ENCODE measurements around the gene RAB11FIP5.
"Not testable (repeated sequence)": the region's sequence is repeated elsewhere in the genome, so short reads cannot be mapped to it uniquely, and the experiment has no call there.

The RAB11FIP5 gene

DNA sequence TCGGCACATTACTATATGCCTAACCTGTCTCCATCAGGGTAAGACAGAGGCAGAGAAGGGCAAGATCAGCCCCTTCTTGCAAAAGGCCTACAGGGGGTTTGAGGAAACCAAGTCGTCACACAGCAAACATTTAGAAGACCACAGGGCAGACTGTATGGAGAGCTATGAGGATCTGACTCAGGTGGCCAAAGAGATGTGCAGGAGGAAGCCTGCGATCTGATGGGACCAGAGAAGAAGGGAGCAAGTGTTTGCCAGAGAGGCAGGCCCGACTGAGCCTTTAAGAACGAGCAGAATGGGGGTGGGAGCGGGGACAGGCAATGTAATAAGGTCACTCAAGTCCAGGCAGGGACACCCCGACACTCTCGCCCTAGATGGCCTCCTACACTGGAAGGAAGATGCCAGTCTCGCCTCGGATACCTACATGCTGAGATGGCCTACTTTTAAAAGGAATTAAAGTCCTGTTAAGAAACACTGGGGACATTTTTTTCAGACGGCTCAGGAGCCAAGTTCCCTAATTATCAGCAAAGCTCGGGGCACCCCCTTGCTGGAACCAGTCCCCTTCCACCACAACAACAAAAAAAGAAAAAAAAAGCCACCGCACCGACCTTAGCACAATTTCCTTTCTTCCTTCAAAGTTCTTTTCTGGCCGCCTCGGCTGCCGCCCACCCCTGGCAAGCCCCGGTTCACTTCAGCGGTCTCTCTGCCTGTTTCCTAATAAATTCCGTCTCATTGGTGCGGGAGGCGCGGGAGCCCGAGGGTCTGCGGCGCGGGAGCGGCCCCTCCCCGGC, 42.7 kb downstream of the RAB11FIP5 start:
- in situ Hi-C loops (cut with MboI; ENCODE audit: low sequenced_read_pairs) = no loop called here

DNA sequence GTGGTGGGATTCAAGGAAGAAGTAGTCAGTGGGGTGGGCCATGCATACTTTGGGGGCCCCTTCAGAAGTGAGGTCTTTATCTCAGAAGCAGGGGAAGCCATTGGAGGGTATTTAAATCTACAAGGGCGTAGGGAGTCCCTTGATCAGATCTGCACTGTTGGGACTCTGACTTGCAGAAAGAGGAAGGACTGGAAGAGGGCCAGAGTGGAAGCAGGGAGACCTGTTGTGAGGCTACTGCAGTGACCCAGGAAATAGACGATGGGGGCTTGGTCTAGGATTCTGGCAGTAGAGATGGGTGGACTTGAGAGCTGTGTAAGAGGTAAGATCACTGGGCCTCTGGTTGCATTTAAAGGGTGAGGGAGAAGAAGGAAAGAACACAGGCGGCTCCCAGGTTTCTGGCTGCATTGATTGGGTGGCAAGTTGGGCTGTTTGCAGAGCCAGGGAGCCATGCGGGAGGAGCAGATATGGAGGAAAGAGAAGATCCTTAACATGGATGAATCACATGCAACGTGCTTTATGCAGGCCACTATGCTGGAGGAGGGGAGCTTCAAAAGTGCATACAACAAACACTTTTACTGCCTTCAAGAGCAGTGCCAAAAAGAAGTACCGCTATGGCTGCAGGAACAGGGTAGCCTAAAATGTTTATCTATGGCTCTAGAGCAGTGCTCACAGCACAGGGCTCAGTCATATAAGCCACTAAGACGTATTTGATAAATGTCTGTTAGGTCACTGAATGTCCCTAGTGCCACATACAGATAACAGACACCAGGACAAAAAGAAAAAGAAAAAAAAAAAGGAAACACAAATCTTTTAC, 43.5 kb downstream of the RAB11FIP5 start:
- in situ Hi-C loops (cut with MboI; ENCODE audit: low sequenced_read_pairs) = no loop called here

DNA sequence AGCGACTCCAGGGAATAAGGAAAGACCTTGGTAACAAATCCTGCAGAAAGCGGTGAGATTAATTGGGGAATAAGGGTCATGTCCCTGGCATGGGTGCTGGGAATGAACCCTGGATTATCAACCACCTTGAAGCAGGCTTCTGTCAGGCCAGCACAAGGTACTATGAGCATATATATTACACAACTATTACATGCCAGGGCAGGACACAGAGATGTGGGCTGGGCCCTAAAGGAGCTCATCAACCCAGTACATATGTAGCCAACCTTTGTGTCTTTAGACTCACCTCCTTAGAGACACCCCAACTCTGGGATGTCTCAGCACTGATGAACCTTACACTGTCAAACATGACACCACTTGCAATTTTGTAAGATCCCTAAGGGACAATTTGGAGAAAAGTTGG, 44.6 kb downstream of the RAB11FIP5 start:
- in situ Hi-C loops (cut with MboI; ENCODE audit: low sequenced_read_pairs) = no loop called here

DNA sequence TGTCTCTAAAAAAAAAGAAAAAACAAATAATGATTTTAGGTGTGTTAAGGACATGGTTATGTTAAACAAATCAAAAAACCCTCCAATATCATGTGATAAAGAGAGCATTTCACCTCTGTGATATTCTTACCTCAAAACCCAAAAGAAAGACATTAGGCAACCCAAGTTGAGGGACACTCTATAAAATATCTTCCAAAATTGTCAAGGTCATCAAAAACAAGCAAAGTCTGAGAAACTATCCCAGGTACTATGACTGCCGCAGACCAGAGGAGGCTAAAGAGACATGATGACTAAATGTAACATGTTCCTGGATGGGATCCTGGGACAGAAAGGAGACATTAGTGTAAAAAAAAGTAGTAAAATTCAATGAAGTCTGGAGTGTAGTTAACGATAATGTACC, 45.7 kb downstream of the RAB11FIP5 start:
- in situ Hi-C loops (cut with MboI; ENCODE audit: low sequenced_read_pairs) = no loop called here

DNA sequence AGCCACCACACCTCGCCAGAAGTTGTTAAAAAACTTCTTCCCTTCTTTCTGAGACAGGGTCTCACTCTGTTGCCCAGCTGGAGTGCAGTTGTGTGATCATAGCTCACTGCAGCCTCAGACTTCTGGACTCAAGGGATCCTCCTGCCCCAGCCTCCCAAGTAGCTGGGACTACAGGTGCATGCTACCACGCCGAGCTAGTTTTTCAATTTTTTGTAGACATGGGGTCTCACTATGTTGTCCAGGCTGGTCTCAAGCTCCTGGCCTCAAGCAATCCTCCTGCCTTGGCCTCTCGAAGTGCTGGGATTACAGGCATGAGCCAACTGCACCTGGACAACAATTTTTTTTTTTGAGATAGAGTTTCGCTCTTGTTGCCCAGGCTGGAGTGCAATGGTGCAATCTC, 47.7 kb downstream of the RAB11FIP5 start:
- in situ Hi-C loops (cut with MboI; ENCODE audit: low sequenced_read_pairs) = not testable (repeated sequence)

DNA sequence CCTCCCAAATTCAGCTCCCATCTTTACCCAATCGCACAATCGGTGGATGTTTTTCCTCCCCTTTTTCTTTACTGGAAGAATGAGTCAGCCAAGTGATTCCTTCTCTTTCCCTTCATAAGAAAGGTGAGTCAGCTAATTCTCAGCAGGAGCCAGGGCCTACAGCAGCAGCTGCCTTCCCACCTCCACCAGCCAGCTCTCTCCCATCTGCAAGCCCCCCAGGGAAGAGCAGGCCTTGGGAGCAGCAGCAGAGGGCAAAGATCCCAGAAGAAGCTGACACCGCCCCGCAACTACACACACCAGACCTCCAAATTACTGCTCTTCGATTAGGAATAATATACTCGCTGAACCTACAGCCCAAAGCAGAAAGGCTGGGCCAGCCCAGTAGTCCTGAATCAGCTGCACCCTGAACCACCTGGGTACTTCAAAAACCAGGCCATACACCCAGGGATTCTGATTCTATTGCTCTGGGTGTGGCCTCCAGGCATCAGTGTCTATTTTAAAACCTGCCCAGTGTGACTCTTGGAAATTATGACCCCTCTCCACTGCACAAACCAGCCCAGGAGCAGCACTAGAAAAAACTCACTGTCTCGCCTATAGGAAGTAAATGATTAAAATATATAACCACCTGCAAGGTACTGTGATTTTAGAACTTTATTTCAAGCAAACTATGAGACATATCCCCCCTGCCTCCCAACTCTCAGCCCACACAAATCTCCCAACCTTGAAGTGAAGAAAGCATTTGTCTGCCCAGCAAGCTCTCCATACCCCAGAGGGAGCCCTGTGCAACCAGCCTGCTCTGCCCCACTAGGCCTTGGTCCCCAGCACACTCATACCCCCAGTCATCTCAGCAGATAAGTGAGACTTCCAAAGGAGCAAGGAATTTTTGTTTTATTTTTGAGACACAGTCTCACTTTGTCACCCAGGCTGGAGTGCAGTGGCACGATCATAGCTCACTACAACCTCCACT, 48.6 kb downstream of the RAB11FIP5 start:
- in situ Hi-C loops (cut with MboI; ENCODE audit: low sequenced_read_pairs) = no loop called here

DNA sequence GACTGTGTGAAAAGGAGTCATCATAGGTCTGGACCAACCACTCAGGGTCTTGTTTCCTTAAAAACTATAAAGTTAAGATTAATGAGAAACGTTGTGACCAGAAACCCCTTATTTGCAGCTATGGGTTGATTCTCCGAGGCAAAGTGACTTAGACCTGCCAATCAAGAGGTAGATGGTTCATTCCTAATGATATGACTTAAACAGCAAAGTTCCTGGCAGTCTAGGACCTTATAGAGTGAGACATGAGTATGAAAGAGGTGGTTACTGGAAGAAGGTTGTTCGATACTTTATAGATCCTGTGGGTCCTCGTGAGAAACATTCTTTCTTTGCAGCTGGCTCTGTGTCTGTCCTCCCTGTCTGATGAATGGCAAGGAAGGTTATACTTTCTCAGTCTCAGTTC, 49.3 kb downstream of the RAB11FIP5 start:
- in situ Hi-C loops (cut with MboI; ENCODE audit: low sequenced_read_pairs) = no loop called here

DNA sequence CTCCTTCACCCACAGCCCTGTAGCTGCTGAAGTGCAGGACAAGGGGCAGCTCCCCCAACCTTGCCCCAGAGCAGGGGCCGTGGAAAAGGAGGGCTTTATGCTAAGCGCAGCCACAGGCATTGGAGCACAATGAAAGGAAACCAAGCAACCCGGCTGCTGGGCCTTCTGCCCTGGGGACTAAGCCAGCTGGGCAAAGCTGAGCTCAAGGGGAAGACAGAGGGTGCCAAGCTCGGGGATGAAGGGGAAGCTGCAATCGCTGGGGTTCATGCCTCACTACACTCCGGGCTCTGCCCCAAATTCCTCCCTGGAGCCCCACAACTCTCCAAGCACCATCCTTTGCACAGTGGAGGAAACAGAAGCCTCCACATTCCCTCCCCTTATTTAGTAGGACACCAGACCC, 53.6 kb downstream of the RAB11FIP5 start:
- in situ Hi-C loops (cut with MboI; ENCODE audit: low sequenced_read_pairs) = no loop called here

DNA sequence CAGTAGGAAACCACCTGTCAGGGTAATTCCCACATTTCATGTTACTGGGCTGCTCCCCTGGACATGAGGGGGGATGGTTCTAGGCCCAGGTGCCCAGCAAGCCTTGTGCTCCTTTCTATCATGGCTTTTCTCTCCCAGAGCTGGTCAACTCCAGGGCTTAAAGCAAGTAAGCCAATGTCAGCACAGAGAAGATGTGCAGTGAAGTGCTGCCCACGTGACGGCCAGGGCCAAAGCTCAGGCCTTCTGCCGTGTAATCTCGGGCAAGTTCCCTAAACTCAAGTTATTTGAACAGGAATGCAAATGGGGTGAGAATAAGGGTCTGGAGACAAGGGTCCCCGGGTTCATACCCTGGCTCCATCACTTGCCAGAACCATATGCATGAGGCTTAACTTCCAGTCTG, 57.8 kb downstream of the RAB11FIP5 start:
- in situ Hi-C loops (cut with MboI; ENCODE audit: low sequenced_read_pairs) = no loop called here

DNA sequence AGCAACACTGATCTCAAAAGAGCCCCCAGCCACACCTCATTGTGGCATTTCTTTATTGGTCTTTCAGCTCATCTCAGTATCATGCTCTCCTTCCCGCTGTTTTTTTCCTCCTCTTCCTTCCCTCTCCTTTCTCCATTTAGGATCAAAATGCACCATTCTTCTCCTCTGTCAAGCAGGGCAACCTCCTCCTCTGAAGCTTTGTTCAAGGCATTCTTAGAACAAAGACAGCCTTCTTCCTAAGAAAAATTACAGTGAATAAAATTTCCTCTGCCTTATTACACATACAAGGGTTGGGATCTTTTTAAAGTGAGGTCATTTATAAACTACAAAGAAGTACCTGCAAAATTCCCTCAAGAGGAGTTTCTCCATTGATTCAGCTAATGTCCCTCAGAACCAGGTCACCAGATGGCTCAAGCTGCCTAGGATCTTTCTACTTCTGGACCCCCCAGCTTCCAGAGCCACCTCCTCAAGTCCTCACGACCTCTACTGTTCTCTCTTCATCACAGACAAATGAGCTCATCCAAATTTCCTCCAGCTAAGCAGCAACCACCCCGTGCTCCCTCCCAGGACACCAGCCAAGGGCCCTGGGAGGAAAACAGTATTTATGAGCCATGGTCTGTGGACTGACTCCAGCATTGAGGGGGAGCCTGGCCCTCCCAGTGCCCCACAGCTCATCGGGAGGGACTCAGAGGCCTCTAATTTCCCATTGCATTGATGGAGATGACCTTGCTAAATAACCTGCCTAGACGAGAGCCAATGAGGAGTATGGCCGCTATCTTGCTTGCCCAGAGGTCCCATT, 59.2 kb downstream of the RAB11FIP5 start:
- in situ Hi-C loops (cut with MboI; ENCODE audit: low sequenced_read_pairs) = no loop called here

DNA sequence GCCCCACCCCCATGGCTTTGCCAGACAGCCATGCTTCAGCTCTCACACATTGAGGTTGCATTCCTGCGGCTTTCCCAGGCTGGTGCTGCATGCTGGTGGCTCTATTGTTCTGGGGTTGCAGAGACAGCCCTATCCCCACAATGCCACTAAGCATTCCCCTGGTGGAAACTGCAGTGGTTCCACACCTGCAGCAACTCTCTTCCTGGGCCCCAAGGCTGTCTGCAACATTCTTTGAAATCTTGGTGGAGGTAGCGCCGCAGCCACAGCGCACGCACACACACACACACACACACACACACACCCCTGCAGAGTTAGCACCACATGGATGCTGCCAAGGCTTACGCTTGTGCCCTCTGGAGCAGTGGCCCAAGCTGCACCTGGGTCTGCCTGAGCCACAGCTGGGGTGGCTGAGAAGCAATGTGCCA, 62.6 kb downstream of the RAB11FIP5 start:
- in situ Hi-C loops (cut with MboI; ENCODE audit: low sequenced_read_pairs) = no loop called here

DNA sequence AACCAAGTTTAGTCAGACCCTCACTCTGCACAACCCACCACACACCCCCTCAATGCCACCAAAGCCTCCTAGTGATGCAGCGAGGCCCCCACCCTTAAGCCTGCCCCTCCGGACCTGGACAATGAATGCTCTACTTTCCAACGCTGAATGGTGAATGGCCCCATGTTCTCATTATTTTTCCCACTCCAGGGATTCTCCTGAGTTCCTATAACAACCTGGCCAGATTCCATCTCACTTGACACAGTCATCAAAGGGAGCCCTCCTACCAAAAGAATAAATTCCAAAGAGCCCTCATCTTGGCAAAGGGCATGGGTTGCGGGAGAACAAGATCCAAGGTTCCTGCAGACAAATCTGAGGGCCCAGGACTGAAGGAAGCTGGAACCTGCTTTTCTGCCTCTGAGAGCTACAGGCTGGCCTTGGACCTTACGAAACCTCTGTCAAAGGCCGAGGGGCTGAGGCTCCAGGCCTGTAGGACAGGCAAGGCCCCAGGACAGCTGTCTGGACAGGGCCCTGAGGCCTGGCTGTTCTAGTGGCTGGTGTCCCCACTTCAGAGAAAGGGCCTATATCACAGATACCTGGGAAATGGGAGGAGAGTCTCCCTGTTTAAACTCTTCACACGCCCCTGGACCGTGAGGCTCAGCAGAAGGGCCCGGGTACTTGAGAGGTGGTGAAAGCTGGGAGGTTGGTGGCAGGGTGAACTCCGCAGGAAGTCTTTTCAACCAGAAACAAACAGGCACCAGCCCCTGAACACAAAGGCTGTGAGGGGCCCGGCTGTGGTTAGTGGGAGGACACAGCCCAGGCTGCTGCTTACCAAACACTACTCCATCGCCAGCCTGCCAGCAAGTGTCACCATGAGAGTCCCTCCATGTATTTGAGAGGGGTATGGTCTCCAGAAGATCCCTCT, 68.6 kb downstream of the RAB11FIP5 start:
- in situ Hi-C loops (cut with MboI; ENCODE audit: low sequenced_read_pairs) = no loop called here

DNA sequence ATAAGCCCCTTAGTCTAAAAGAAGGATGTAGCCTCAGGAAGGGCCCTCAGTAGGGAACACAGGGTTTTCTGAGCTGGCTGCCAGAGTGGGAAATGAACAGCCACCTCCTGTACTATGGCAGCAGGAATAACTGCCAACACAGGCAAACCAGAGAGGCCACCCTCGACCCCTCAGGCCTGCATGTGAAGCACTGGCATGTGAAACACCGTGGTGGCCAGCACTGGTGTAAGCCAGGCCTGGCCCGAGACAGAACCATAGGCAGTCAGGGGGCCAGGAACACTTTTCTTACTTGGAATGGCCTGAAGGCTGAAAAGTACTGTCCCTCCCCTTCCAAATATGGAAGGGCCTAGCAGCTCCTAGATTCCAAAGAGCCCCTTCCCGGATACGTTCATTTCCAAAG, 69.5 kb downstream of the RAB11FIP5 start:
- in situ Hi-C loops (cut with MboI; ENCODE audit: low sequenced_read_pairs) = no loop called here

DNA sequence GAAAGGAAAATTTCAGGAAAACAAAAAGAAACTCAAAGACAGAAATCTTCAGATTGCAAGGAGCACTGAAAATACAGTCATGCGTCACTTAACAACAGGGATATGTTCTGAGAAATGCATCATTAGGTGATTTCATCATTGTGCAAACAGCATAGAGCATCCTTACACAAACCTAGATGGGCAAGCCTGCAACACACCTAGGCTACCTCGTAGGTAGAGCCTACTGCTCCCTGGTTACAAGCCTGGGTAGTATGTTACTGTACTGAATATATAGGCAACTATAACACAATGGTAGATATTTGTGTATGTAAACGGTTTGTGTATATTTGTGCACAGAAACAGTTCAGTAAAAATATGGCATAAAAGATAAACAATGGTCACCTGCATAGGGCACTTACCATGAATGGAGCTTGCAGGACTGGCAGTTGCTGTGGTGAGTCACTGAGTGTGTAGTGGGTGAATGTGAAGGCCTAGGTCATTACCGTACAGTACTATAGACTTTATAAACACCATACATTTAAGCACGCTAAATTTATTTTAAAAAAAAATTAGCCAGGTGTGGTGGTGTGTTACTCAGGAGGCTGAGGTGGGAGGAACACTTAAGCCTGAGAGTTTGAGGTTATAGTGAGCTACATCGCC, 74.7 kb downstream of the RAB11FIP5 start:
- in situ Hi-C loops (cut with MboI; ENCODE audit: low sequenced_read_pairs) = no loop called here

DNA sequence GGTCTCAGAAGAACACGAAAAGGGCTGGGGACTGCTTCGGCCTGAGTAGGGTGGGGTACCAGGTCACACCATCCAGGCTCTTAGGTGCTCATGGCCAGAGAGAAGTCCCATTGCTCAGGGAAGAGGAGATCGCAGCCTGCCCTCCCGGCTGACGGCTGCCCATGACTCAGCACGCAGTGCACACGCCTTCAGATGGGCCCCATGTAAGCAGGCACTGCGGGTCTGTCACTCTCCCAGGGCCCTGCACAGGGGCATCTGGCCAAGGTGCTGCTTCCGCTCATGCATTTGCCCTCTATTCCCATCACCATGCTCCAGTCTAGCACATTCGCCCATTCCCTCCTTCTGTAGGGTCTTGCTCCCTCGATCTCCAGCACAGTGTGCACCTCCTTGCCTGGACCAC, 76.0 kb downstream of the RAB11FIP5 start:
- in situ Hi-C loops (cut with MboI; ENCODE audit: low sequenced_read_pairs) = no loop called here

DNA sequence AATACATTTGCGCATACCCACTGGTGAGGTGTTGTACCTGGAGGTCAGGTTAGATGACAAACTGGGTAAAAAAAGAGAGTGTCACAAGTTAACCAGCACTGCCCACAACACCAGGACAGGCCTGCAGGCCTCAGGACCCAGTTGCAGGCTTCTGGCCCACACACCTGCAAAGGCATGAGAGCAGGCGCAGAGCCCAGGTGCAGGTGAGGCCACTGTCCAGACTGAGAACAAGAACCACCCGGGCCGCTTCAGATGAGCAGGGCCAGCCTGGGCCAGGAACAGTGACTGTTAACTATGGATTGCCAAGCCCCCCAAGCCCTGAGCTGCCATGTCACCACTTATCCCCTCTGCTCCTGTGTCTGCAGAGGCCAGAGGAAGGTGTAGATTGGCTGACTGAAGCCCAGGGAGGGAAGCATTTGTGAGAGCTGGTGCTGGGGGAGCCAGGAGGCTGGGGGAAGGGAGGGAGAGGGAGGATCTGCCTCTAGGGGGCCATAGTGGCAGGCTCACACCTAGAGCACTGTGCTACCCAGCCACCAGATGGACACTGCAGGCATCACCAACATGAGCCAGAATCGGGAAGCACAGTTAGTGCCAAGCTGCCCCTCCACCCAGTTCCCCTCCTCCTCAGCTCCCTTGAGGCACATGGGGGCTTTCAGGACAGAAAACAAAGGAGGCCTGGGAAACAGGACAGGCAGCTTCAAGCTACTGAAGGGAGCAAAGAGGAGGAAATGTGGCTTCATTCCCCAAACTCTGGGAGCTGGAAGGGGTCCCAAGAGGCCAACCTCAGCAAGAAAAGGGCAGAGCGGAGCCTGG, 76.6 kb downstream of the RAB11FIP5 start:
- in situ Hi-C loops (cut with MboI; ENCODE audit: low sequenced_read_pairs) = no loop called here

DNA sequence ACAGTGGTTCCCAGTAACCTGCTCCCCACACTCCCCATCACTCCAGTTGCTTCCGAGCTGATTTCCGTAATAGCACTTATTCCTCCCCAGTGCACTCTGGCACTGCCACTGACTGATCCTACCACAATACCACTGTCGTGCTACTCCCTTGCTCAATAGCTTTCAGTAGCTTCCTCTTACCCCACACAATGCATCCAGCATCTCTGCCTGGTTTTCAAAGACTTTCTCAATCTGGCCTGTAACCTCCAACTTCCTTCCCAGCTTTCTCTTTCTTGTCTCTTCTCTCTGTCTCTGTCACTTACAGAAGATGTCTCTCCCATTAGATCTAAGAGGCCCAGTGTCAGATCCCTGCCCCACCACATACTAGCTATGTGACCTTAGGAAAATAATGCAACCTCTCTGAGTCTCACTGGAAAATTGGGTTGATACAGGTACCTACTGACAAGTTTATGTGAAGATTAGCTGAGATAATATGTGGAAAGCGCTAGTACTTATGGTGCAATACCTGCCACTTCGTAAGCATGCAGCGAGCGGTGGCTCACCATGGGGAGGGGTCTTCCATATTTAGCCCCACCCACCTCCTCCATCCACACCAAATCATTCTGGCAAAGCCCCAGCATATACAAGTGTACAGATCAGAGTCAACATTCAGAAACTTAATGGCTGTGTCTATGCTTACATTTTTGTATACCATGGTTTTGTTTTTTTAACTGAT, 77.9 kb downstream of the RAB11FIP5 start:
- in situ Hi-C loops (cut with MboI; ENCODE audit: low sequenced_read_pairs) = no loop called here
